ENCODE data around the gene DERL3.

DNA sequence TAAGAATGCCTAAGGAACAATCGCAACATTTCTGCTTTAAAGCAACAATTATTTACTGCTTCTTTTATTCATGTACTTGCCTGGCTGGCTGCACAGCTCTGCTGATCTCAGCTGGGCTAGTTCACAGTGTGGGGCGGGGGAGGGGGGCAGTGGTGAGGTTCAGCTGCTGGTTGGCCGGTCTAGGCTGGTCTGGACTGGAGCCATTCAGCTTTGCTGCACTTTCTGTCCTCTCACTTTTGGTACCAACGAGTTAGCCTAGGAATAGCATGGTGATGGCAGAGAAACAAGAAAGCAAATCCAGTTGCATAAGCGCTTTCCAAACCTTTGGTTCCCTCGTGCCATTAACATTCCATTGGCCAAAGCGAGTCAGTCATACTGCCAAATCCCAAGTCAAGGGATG is 39.4 kb upstream of the DERL3 start:
- TF ChIP-seq EZH2 (IDR thresholded peaks at IDR 0.05; ENCODE audit: borderline replicate concordance, low read depth, low read length, poor library complexity, severe bottlenecking): no peak
- TF ChIP-seq, protein P1, sequence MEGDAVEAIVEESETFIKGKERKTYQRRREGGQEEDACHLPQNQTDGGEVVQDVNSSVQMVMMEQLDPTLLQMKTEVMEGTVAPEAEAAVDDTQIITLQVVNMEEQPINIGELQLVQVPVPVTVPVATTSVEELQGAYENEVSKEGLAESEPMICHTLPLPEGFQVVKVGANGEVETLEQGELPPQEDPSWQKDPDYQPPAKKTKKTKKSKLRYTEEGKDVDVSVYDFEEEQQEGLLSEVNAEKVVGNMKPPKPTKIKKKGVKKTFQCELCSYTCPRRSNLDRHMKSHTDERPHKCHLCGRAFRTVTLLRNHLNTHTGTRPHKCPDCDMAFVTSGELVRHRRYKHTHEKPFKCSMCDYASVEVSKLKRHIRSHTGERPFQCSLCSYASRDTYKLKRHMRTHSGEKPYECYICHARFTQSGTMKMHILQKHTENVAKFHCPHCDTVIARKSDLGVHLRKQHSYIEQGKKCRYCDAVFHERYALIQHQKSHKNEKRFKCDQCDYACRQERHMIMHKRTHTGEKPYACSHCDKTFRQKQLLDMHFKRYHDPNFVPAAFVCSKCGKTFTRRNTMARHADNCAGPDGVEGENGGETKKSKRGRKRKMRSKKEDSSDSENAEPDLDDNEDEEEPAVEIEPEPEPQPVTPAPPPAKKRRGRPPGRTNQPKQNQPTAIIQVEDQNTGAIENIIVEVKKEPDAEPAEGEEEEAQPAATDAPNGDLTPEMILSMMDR (conservative IDR thresholded peaks at IDR 0.05; ENCODE audit: low read depth, low read length): no peak

Measured in A673 (cell line).